ENCODE data around the gene SHROOM3.

- TF ChIP-seq YY1 (IDR thresholded peaks at IDR 0.05) (peak; percentile 89), HNF4G (IDR thresholded peaks at IDR 0.05) (peak; percentile 68), RAD21 (IDR thresholded peaks at IDR 0.05) (peak; percentile 62 to 71), REST (IDR thresholded peaks at IDR 0.05) (peak; percentile 80), EGR1 (IDR thresholded peaks at IDR 0.05; ENCODE audit: low read depth in 2 of 2) (peak in 1 of 2 donors; percentile 35), SP1 (IDR thresholded peaks at IDR 0.05) (peak; percentile 91)
- TF ChIP-seq, protein P1, sequence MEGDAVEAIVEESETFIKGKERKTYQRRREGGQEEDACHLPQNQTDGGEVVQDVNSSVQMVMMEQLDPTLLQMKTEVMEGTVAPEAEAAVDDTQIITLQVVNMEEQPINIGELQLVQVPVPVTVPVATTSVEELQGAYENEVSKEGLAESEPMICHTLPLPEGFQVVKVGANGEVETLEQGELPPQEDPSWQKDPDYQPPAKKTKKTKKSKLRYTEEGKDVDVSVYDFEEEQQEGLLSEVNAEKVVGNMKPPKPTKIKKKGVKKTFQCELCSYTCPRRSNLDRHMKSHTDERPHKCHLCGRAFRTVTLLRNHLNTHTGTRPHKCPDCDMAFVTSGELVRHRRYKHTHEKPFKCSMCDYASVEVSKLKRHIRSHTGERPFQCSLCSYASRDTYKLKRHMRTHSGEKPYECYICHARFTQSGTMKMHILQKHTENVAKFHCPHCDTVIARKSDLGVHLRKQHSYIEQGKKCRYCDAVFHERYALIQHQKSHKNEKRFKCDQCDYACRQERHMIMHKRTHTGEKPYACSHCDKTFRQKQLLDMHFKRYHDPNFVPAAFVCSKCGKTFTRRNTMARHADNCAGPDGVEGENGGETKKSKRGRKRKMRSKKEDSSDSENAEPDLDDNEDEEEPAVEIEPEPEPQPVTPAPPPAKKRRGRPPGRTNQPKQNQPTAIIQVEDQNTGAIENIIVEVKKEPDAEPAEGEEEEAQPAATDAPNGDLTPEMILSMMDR (IDR thresholded peaks at IDR 0.05; ENCODE audit: low read depth, low read length, missing input control), result no peak
- TF ChIP-seq, protein P2, sequence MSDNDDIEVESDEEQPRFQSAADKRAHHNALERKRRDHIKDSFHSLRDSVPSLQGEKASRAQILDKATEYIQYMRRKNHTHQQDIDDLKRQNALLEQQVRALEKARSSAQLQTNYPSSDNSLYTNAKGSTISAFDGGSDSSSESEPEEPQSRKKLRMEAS (IDR thresholded peaks at IDR 0.05), result peak; percentile 83
- TF ChIP-seq, protein P3, sequence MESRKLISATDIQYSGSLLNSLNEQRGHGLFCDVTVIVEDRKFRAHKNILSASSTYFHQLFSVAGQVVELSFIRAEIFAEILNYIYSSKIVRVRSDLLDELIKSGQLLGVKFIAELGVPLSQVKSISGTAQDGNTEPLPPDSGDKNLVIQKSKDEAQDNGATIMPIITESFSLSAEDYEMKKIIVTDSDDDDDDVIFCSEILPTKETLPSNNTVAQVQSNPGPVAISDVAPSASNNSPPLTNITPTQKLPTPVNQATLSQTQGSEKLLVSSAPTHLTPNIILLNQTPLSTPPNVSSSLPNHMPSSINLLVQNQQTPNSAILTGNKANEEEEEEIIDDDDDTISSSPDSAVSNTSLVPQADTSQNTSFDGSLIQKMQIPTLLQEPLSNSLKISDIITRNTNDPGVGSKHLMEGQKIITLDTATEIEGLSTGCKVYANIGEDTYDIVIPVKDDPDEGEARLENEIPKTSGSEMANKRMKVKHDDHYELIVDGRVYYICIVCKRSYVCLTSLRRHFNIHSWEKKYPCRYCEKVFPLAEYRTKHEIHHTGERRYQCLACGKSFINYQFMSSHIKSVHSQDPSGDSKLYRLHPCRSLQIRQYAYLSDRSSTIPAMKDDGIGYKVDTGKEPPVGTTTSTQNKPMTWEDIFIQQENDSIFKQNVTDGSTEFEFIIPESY (IDR thresholded peaks at IDR 0.05), result peak; percentile 92
Measured at GRCh38 chr4:76526585-76526990, 91.6 kb downstream of the SHROOM3 start.

All from liver (tissue), 3 donors.